Measurements from ENCODE around the gene SRPRA.

GRCh38 chr11:126225295-126225665 lies 43.4 kb downstream of the SRPRA start:
- TF ChIP-seq CTCF (IDR thresholded peaks at IDR 0.05) (no peak), POLR2A (IDR thresholded peaks at IDR 0.05) (no peak)
